ENCODE results near the gene ZNF814.
A peak's percentile ranks its signal among the peaks of the same experiment; 100 is the strongest.
"Not testable (repeated sequence)": the region's sequence is repeated elsewhere in the genome, so short reads cannot be mapped to it uniquely, and the experiment has no call there.

The ZNF814 gene

GRCh38 chr19:57812975-57813820 is 75.6 kb downstream of the ZNF814 start:
- H3K27ac ChIP-seq (ENCODE audit: low read length); H3K9ac ChIP-seq (ENCODE audit: low read depth, low read length); H3K27me3 ChIP-seq (ENCODE audit: insufficient read depth, low read length); H3K9me3 ChIP-seq (ENCODE audit: insufficient read depth, low read depth, low read length); H3K4me1 ChIP-seq (ENCODE audit: insufficient read depth, low read length): not testable (repeated sequence)
- H3K4me3 ChIP-seq (ENCODE audit: low read length): peak overlapping the region; percentile 99; the same call in 1 of the 2 replicates
- peaks cover 42% of the 10 kb centered on the region for H3K36me3 ChIP-seq (ENCODE audit: insufficient read depth, low read depth, low read length)

- Histone ChIP-seq H3K4me3 (ENCODE audit: low read length) (no peak overlapping the region), H3K9ac (ENCODE audit: low read depth, low read length) (no peak overlapping the region), H3K27ac (ENCODE audit: low read length) (no peak overlapping the region), H3K36me3 (ENCODE audit: insufficient read depth, low read depth, low read length) (peaks cover 51% of the 10 kb centered on the region), H3K4me1 (ENCODE audit: insufficient read depth, low read length) (no peaks in the 10 kb centered on the region; the same call in 1 of the 2 replicates), H3K9me3 (ENCODE audit: insufficient read depth, low read depth, low read length) (no peaks in the 10 kb centered on the region), H3K27me3 (ENCODE audit: insufficient read depth, low read length) (no peaks in the 10 kb centered on the region)
These were observed 76.6 kb downstream of the ZNF814 start for GRCh38 chr19:57812226-57812625.

- peaks cover 51% of the 10 kb centered on the region for H3K36me3 ChIP-seq (ENCODE audit: insufficient read depth, low read depth, low read length)
- not testable (repeated sequence) for H3K4me3 ChIP-seq (ENCODE audit: low read length); H3K4me1 ChIP-seq (ENCODE audit: insufficient read depth, low read length); H3K27me3 ChIP-seq (ENCODE audit: insufficient read depth, low read length); H3K9me3 ChIP-seq (ENCODE audit: insufficient read depth, low read depth, low read length); H3K9ac ChIP-seq (ENCODE audit: low read depth, low read length); H3K27ac ChIP-seq (ENCODE audit: low read length)
These were observed 78.2 kb downstream of the ZNF814 start for GRCh38 chr19:57810410-57811295.

- Histone ChIP-seq H3K36me3 (ENCODE audit: insufficient read depth, low read depth, low read length) (peaks cover 41% of the 10 kb centered on the region), H3K4me3 (ENCODE audit: low read length) (no peak overlapping the region), H3K9ac (ENCODE audit: low read depth, low read length) (no peak overlapping the region), H3K4me1 (ENCODE audit: insufficient read depth, low read length) (peaks cover 10% of the 10 kb centered on the region; the same call in 1 of the 2 replicates), H3K9me3 (ENCODE audit: insufficient read depth, low read depth, low read length) (no peaks in the 10 kb centered on the region), H3K27me3 (ENCODE audit: insufficient read depth, low read length) (no peaks in the 10 kb centered on the region), H3K27ac (ENCODE audit: low read length) (no peak overlapping the region)
These were observed 81.3 kb downstream of the ZNF814 start for GRCh38 chr19:57807541-57807940.

- H3K4me1 ChIP-seq (ENCODE audit: insufficient read depth, low read length): peaks cover 41% of the 10 kb centered on the region
- peak overlapping the region; percentile 91 for H3K9ac ChIP-seq (ENCODE audit: low read depth, low read length)
- H3K27me3 ChIP-seq (ENCODE audit: insufficient read depth, low read length): no peaks in the 10 kb centered on the region
- H3K9me3 ChIP-seq (ENCODE audit: insufficient read depth, low read depth, low read length): no peaks in the 10 kb centered on the region
- H3K27ac ChIP-seq (ENCODE audit: low read length): peak overlapping the region; percentile 80
- peaks cover 14% of the 10 kb centered on the region for H3K36me3 ChIP-seq (ENCODE audit: insufficient read depth, low read depth, low read length)
- H3K4me3 ChIP-seq (ENCODE audit: low read length): peak overlapping the region; percentile 75
These were observed 85.1 kb downstream of the ZNF814 start for GRCh38 chr19:57803594-57804325.

GRCh38 chr19:57803265-57803593 is 85.6 kb downstream of the ZNF814 start:
- Histone ChIP-seq H3K9ac (ENCODE audit: low read depth, low read length) (peak overlapping the region; percentile 91), H3K36me3 (ENCODE audit: insufficient read depth, low read depth, low read length) (peaks cover 9% of the 10 kb centered on the region), H3K4me1 (ENCODE audit: insufficient read depth, low read length) (peaks cover 41% of the 10 kb centered on the region), H3K27me3 (ENCODE audit: insufficient read depth, low read length) (no peaks in the 10 kb centered on the region), H3K4me3 (ENCODE audit: low read length) (peak overlapping the region; percentile 75), H3K9me3 (ENCODE audit: insufficient read depth, low read depth, low read length) (no peaks in the 10 kb centered on the region), H3K27ac (ENCODE audit: low read length) (peak overlapping the region; percentile 80)

GRCh38 chr19:57802269-57802668 is 86.6 kb downstream of the ZNF814 start:
- no peaks in the 10 kb centered on the region for H3K9me3 ChIP-seq (ENCODE audit: insufficient read depth, low read depth, low read length)
- H3K4me3 ChIP-seq (ENCODE audit: low read length): 0 out of 2 replicates have a peak overlapping the region, but pooled peaks have one; percentile 18
- no peak overlapping the region for H3K27ac ChIP-seq (ENCODE audit: low read length)
- H3K9ac ChIP-seq (ENCODE audit: low read depth, low read length): 0 out of 2 replicates have a peak overlapping the region, but pooled peaks have one; percentile 11
- H3K4me1 ChIP-seq (ENCODE audit: insufficient read depth, low read length): peaks cover 41% of the 10 kb centered on the region
- no peaks in the 10 kb centered on the region; the same call in 1 of the 2 replicates for H3K36me3 ChIP-seq (ENCODE audit: insufficient read depth, low read depth, low read length)
- H3K27me3 ChIP-seq (ENCODE audit: insufficient read depth, low read length): no peaks in the 10 kb centered on the region

- Histone ChIP-seq H3K36me3 (ENCODE audit: insufficient read depth, low read depth, low read length) (peaks cover 3% of the 10 kb centered on the region), H3K9me3 (ENCODE audit: insufficient read depth, low read depth, low read length) (no peaks in the 10 kb centered on the region), H3K27me3 (ENCODE audit: insufficient read depth, low read length) (no peaks in the 10 kb centered on the region), H3K4me1 (ENCODE audit: insufficient read depth, low read length) (peaks cover 39% of the 10 kb centered on the region), H3K9ac (ENCODE audit: low read depth, low read length) (peak overlapping the region; percentile 29; the same call in 1 of the 2 replicates), H3K4me3 (ENCODE audit: low read length) (peak overlapping the region; percentile 28; the same call in 1 of the 2 replicates), H3K27ac (ENCODE audit: low read length) (no peak overlapping the region)
These were observed 88.1 kb downstream of the ZNF814 start for GRCh38 chr19:57800696-57801095.

Measured in iPS-20b (cell line).